GM18517 (cell line): ENCODE data around the gene NDUFA11.

Experiments used
- ATAC-seq: cut with Tn5 transposase; IDR thresholded peaks from one replicate; pipeline ENCODE4 v1.9.1; 2021; ENCODE audit warnings: mild to moderate bottlenecking, moderate library complexity; ENCODE audit not compliant: unreplicated experiment

Gene NDUFA11

DNA sequence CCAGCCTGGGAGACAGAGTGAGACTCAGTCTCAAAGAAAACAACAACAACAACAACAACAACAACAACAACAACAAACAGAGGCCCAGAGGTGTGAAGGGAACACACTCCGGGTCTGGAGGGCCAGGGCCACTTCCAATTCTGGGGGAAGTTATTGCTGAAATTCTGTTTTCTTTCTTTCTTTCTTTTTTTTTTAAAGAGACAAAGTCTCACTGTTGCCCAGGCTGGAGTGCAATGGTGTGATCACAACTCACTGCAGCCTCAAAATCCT lies 7.0 kb upstream of the NDUFA11 start:
- ATAC-seq: no peak

DNA sequence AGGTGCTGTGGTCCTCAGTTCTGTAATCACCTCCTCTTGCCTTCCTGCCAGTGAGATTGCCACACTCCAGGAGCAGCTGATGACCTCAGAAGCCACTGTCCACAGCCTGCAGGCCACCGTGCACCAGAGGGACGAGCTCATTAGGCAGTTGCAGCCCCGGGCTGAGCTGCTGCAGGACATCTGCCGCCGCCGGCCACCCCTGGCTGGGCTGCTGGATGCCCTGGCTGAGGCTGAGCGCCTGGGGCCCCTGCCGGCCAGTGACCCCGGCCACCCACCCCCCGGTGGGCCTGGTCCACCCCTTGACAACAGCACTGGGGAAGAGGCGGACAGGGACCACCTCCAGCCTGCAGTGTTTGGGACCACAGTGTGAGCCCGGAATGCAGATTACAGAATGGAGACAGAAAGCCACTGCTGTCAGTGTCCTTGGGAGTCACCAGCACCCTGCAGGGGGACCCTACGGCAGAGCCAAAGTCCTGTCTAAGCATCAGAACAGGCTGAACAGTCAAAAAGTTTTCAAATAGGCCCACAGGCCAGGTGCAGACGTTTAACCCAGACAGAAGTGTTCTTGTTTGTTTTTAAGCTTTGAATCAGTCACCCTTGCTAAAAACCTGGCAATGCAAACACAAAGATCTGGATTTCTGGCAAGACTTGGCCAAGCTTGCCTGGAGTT lies 5.3 kb upstream of the NDUFA11 start:
- no peak for ATAC-seq

DNA sequence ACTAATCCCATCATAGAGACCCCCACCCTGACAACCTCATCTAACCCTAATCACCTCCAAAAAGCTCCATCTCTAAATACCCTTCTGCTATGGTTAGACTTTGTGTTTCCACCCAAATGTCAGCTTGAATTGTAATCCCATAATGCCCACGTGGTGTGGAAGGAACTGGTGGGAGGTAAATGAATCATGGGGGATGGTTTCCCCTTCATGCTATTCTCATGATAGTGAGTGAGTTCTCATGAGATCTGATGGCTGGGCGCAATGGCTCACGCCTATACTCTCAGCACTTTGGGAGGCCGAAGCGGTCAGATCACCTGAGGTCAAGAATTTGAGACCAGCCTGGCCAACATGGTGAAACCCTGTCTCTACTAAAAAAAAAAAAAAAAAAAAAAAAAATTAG lies 3.7 kb upstream of the NDUFA11 start:
- no peak for ATAC-seq

DNA sequence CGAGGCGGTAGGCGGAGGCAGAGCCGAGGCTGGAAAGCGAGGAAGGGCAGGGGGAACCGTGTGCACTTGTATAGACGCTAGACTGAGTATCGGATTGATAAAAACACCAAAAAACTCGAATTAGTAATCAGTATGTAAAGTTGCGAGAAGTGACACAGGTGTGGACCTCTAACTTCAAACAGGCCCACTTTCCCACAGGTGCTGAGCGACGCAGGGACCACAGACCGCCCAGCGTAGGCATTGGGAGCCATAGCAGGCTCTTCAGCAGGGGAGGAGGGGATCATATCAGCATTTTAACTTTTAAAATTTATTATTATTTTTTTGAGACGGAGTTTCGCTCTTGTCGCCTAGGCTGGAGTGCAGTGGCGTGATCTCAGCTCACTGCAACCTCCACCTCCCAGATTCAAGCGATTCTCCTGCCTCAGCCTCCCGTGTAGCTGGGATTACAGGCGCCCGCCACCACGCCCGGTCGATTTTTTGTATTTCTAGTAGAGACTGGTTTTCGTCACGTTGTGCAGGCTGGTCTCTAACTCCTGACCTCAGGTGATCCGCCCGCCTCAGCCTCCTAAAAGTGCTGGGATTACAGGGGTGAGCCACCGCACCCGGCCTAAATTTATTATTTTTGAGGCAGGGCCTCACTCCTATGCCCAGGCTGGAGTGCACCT lies 1.7 kb upstream of the NDUFA11 start:
- no peak for ATAC-seq

DNA sequence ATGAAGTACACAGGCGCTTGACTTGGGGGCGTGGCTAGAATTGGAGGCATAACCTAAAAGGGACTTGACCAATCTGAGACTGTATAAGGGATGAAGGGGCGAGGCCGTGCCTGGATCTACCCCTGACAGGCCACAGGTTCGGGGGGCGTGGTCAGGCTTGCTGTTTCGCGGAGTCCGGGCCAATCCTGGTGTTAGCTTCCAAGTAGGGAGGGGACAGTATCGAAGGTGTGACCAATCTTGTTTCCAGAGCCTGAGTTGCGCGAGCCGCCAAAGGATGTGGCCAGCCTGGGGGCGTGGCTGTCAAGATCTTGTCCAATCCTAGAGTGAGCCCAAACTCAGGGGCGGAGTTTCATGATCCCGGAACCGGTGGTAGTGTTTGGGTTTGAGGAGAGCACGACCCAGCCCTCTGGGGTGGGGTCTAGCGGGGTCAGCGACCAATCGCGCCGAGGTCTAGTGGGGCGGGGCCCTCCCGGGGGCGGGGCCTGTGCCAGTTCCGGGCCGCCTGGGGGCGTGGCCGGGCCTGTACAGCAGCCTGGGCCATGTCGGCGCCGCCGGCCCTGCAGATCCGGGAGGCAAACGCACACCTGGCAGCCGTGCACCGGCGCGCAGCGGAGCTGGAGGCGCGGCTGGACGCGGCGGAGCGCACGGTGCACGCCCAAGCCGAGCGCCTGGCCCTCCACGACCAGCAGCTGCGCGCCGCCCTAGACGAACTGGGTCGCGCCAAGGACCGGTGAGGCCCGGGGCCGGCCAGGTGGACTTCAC lies 943 bp upstream of the NDUFA11 start, which contains the start of gene VMAC:
VMAC (plus strand) TSS at position 521 of the 762 bp plus-strand sequence; CDS start at position 540, 19 bp downstream.
- ATAC-seq: peak; percentile 90

DNA sequence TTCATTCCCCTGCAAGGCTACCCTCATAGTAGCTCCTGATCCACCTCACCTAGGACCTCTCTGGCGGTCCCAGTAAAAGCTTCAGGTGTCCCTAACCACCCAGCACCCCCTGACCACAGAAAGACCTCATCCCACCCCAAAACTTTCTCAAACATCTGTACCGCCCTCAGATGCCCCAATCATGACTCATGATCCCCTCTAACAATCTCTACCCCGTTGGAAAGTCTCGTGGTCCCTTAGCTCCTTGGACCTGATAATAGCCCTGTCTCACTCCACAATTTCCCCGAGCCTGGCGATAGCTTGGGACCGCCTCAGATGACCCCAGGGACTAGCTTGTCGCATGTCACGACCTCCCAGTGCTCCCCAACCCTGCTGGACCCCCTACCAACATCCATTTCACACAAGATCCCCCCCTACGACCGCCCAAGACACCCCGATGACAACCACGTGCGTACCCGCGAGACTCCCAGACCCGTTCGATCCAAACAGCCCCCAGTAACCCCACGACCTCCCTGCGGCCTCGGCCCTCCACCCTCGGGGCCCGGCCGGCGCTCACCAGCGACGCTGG lies 450 bp downstream of the NDUFA11 start:
- ATAC-seq: no peak

DNA sequence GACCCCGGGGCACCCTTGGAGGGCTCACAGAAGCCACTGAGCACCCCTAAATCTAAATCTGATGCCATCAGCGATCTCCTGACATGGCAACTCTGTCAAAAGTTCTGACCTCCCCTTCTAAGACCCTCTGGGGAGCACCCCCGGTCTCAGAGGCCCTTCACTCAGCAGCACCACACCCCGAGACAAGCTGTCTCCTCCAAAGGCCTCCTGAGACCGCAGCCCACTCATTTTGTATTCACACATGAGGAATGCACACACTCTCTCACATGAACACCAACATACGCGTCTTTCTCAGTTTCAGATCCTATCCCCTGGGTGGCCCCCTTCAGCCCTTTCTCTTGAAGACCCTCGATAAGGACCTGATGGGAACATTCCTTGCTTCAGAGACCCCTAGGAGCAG lies 2.6 kb downstream of the NDUFA11 start:
- no peak for ATAC-seq

DNA sequence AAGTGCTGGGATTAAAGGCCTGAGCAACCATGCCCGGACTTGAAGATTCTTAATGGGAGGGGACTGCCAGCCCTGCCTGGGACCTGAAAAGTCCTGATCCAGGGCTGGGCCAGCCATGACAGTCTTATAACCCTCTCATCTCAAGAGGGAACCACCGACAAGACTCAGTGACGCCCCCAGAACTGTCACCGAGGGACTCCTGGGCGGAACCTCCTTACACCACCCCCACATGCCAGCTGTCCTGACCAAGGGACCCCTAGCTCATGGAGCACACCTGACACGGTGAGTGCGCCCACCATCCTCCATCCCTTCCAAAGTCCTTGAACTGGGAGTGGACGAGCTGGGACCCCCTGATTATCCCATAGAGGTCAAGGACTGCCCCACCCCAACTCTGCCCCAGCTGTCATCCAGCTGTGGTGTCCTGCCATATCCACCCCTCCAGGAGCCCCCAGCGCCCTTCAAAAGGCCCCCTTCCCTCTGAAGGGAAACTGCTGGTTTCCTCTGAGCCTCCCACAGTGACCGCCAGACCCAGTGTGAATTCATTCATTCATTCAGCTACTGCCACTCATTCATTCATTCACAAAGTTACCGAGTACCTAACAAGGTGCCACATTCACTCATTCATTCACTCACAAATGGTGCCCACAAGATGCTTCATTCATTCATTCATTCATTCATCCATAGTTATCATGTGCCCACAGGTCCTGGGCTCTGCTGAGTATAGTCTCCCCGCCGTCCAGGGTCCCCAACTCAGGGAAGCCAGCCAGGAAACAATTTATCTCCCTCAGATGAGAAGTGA lies 3.7 kb downstream of the NDUFA11 start:
- no peak for ATAC-seq

DNA sequence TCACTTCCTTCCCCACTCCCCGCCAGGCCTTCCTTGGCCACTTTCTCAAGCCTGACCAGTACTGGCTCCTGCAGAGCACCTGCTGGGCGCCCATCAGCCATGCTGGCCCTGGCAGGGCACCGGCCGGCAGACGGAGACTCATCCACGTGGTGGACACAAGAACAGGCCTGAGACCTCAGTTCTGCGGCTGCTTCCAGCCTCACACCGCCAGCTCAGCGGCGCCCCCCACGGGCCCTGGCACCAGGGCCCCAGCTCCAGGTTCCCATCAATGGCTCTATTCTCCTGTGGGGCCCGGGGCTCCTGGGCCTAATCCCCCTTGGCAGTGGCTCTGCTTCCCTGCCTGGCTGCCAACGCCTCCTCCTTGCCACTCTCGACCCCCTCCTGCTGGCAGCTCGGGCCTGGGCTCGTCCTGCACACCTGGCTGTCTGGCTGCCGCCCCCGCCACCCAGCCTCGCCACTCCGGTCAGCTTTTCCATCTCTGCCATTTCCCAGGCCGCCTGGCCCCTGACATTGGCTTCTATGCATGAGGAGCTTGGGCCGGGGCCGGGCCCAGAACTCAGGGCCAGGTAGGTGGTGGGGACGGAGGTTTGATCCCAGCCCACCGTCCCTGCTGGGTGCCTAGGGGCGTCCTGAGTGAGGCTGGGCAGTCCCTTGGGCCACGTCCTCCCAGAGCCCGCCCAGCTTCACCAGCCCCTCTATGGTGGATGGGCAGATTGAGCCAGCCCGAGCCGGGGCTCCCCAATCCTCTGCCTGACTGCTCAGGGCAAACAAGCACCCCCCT lies 6.2 kb downstream of the NDUFA11 start:
- no peak for ATAC-seq

DNA sequence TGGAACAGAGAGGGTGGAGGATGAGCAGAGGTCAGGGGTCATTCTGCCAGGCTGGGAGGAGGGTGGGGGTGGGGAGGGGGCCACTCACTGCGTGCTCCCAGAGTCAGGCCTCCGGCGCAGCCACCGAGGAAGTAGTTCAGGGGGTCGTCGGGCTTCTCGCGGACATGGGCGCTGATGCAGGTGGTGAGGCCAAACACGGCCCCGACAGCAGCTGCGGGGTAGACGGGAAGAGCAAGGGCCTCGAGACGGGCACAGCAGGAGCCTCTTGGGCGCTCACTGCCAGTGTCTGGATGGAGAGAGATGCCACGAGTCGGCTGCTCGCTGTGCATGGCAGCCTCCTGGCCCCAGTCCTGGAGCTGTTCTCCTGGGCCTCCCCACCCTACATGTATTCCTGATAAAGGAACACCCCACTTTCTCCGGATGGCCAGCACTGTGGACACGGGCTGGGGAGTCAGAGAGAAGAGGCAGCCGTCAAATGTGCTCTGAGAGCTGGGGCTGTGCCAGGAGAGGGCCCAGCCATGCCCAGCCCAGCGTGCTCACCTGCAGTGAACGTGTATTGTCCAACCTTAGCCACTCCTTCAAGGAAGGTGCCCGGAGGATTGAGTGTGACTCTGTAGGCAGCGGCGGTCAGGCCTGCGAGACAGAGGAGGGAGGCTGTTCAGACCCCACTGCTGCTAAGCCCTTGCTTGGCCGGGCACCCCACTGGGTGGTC lies 7.1 kb downstream of the NDUFA11 start:
- ATAC-seq: no peak

DNA sequence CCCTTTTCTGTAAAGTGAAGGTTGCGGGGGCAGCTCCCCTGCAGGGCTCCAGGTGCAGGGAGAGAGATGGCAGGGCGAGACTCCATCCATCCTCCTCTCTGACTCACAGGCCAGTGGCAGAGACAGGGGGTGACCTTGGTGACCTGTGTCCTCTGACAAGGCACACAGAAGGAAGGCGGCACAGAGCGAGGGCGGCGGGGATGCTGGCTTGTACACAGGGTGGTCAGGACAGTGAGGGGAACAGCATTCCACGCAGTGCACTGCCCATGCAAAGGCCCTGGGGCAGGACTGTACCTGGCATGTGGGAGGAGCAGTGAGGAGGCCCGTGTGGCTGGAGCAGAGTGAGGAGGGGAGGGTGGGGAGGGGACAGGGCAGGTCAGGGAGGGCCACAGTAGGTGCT lies 7.7 kb downstream of the NDUFA11 start:
- no peak for ATAC-seq

DNA sequence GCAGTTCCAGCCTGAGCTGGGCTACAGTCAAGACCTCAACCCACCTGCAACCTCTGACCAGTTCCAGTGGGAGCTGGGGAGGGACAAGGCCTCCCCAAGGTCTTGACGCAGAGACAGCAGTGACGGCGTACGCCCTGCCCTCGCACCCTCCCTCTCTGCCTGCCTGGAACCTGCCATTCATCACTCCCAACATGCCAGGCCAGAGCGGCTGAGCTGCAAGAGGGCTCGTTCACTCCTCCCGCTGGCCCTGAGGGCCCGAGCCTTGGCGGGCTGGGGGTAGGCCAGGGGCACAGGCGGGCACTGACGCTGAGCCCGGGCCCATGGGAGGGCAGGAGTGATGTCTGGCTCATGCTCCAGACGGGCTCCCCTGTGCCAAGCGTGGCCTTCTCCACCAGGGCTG lies 8.2 kb downstream of the NDUFA11 start:
- ATAC-seq: no peak

DNA sequence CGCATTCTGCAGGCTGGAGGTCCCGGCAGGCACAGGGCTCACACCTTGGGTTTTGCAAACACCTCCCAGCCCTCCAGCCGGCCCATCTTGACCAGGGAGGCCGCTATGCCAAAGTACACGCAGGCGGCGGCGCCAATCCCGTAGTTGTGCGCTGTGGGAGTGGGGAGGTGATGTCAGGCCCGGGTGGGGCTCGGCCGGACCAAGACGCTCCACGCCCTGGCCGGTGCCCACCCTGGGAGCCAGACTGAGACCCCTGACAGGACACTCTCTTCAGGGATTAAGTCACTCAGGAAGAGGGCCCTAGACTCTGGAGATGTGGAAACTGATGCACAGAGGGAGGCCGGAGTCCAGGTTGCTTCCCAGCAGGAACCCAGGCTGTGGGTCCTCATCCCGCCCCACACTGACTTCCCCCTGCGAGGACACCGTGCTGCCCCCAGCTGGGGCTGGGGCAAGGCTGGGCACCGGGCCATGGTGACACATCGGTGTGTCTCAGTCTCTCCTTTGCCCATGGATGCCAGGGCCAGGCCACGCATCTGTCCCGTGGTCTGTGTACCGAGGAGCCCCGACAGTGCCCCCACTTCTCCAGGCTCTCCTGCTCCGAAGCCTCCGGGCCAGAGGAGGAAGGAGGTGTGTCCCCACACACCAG lies 8.8 kb downstream of the NDUFA11 start:
- no peak for ATAC-seq

DNA sequence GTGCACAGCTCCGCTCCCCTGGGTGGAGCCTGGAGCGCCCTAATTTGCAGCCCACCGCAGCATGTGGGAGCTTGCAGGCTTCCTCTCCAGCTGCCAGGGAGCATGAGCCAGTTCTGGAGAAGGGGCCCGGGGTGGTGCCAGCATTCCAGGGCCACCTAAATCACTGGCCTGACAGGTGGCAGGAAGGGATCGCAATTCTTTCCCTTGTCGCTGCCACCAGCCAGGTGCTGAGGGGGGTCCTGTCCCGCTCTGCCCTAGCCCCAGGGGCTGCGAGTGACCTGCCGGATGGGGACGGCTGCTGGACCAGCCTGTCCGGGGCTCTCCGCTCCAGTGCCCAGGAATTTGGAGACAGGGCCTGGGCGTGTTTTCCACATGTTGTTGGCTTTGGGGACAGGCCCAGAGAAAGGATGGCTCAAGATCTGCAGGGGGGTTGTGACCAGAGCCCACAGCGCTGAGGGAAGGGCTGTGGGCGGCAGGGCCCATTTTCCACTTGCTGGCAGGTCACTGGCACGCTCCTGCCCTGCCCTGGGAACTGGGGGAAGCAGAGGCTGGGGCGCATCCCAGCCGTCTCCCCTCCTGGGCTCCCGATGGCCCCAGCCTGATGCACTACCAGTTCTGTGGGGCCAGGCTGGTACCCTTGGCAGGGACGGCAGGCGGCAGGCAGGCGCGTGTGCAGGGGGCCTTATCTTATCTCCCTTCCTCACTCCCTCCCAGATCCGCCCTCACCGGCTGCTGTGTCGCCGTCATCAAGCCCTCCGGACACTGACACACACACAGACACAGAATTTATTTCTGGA lies 9.5 kb downstream of the NDUFA11 start:
- ATAC-seq: no peak

DNA sequence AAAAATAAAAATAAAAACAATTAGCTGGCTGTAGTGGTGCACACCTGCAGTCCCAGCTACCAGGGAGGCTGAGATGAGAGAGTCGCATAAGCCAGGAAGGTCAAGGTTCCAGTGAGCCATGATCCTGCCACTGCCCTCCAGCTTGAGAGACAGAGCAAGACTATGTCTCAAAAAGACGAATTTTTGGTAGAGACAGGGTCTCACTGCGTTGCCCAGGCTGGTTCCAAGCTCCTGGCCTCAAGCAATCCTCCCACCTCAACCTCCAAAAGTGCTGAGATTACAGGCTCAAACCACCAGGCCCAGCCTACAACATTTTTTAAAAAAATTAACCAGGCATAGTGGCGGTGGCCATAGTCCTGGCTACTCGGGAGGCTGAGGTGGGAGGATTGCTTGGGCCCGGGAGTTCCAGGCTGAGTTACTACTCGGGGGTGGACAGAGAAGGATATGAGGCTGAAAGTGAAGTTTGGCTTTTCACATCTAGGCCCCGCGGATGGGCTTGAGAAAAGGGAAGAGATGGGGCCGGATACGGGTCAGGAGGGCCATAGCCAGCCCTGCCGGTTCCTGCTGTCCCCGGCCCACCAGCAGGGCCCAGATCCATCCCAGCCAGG lies 10.2 kb downstream of the NDUFA11 start:
- no peak for ATAC-seq

DNA sequence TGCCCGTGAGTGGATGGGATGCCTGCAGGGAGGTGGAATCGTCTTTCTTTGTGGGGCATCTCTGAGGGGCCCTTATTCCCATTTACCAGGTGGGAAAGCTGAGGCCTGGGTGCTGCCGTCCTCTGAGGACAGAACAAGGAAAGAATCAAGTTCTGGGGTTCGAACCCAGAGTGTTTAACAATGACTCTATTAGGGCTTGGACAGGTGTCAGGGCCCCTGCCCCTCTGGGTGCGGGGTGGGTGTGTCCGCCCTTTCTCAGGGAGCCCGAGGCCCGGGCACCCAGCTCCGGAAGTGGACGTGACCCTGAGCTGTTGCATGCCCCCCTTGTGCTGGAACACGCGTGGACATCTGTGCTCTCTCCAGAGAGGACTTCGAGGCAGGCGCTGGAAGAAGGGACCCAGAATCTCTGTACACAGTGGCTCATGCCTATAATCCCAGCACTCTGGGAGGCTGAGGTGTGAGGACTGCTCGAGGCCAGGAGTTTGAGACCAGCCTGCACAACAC lies 10.8 kb downstream of the NDUFA11 start:
- ATAC-seq: no peak

DNA sequence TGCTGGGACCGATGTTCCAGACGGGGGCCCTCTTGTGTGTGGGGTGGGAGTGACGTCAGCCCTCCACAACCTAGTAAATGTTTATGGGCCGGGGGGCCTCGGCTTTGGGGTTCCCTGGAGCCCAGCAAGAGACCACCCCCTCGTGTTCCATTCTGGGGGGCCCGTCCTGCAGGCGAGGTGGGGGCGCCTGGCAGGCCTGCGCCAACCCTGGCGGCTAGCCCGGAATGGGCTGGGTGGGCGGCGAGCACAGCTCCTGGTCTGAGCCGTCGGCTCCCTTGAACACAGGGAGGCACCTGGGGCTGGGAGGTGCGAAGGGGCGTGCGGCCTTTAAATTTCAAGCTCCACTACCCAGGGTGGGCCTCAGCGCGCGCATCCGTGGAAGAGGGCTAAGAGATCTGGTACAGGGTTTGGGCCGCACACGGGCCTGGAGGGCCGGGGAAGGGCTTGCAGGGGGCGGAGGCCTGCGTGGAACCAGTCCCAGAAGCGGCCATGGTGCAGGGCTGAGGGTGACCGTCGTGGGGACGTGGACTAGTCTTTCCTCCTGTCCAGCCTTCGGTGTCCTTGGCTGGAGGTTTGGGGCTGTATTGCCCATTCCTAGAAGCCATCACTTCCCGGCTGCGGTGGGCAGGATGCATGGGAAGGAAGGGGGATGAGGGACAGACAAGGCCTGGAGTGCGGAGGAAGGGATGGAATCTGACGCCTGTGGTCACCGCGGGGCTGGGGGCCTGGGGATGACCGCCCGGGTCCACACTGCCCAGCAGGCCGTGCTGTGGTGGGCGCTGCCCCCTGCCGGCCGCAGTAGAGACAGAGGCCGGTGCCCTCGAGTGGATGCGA lies 11.4 kb downstream of the NDUFA11 start:
- ATAC-seq: no peak
